Measurements from ENCODE around the gene P4HB.

DNA sequence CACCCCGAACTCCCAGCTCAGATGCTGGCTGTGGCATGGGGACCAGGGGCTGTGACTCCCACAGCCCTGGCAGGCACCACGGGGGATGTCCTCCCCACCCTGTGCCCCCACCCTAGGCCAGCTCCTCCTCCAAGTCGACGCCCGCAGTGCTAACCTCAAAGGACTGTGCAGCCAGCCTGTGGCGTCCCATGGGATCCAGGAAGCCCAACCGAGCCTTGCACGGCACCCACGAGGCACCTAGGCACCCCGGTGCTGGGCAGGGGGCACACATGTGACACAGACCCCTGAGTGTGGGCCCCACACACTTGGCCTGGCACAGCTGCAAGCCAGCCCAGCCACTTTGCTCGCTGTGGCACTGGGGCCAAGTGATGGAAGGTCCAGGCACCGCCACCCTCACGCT, 52.5 kb downstream of the P4HB start:
- TF ChIP-seq EZH2phosphoT487 (IDR thresholded peaks at IDR 0.05; ENCODE audit: unreplicated experiment): no peak
- TF ChIP-seq ZNF114 (CRISPR knock-in tag; IDR thresholded peaks at IDR 0.05): no peak
- TF ChIP-seq, protein P1, sequence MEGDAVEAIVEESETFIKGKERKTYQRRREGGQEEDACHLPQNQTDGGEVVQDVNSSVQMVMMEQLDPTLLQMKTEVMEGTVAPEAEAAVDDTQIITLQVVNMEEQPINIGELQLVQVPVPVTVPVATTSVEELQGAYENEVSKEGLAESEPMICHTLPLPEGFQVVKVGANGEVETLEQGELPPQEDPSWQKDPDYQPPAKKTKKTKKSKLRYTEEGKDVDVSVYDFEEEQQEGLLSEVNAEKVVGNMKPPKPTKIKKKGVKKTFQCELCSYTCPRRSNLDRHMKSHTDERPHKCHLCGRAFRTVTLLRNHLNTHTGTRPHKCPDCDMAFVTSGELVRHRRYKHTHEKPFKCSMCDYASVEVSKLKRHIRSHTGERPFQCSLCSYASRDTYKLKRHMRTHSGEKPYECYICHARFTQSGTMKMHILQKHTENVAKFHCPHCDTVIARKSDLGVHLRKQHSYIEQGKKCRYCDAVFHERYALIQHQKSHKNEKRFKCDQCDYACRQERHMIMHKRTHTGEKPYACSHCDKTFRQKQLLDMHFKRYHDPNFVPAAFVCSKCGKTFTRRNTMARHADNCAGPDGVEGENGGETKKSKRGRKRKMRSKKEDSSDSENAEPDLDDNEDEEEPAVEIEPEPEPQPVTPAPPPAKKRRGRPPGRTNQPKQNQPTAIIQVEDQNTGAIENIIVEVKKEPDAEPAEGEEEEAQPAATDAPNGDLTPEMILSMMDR (conservative IDR thresholded peaks at IDR 0.05; ENCODE audit: low read depth in 2 of 2): no peak
- TF ChIP-seq, protein P2, sequence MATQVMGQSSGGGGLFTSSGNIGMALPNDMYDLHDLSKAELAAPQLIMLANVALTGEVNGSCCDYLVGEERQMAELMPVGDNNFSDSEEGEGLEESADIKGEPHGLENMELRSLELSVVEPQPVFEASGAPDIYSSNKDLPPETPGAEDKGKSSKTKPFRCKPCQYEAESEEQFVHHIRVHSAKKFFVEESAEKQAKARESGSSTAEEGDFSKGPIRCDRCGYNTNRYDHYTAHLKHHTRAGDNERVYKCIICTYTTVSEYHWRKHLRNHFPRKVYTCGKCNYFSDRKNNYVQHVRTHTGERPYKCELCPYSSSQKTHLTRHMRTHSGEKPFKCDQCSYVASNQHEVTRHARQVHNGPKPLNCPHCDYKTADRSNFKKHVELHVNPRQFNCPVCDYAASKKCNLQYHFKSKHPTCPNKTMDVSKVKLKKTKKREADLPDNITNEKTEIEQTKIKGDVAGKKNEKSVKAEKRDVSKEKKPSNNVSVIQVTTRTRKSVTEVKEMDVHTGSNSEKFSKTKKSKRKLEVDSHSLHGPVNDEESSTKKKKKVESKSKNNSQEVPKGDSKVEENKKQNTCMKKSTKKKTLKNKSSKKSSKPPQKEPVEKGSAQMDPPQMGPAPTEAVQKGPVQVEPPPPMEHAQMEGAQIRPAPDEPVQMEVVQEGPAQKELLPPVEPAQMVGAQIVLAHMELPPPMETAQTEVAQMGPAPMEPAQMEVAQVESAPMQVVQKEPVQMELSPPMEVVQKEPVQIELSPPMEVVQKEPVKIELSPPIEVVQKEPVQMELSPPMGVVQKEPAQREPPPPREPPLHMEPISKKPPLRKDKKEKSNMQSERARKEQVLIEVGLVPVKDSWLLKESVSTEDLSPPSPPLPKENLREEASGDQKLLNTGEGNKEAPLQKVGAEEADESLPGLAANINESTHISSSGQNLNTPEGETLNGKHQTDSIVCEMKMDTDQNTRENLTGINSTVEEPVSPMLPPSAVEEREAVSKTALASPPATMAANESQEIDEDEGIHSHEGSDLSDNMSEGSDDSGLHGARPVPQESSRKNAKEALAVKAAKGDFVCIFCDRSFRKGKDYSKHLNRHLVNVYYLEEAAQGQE (IDR thresholded peaks at IDR 0.05; ENCODE audit: unreplicated experiment): no peak
- TF ChIP-seq POLR2AphosphoS5 (IDR thresholded peaks at IDR 0.05; ENCODE audit: low read depth): no peak

Measured in GM23338 (cell line).